GM10266 (cell line): ENCODE measurements around the gene NRDC.

Experiments
- DNase-seq: peaks from one replicate; pipeline ENCODE4 v3.0.0; 2012; ENCODE audit errors: extremely low spot score
- TF ChIP-seq, protein P1 (sequence below): IDR thresholded peaks from 2 replicates; pipeline ENCODE4 v1.5.1; 2012; ENCODE audit warnings: mild to moderate bottlenecking, low read depth; ENCODE audit not compliant: control insufficient read depth, insufficient read depth; ENCODE audit errors: missing control alignments

The NRDC gene

DNA sequence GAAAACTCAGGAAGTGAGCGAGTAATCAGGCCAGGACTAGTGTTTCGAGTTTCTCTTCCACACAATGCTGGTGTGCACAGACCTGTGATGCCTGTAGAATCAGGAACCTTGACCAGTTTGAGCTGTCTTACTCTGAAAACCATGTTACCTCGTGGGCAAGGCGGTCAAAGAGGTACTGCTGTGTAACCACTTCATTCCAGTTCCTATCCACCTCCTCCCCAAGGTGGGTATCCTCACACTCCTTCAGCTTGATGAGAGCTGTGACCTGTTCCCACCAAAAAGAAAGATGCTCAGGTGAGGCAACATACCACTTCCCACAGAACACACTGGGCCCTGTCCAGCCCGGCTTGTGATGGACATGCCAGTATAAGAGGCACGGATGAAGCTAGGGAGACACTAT, 88.1 kb downstream of the NRDC start:
- no peak for DNase-seq
- TF ChIP-seq, protein P1, sequence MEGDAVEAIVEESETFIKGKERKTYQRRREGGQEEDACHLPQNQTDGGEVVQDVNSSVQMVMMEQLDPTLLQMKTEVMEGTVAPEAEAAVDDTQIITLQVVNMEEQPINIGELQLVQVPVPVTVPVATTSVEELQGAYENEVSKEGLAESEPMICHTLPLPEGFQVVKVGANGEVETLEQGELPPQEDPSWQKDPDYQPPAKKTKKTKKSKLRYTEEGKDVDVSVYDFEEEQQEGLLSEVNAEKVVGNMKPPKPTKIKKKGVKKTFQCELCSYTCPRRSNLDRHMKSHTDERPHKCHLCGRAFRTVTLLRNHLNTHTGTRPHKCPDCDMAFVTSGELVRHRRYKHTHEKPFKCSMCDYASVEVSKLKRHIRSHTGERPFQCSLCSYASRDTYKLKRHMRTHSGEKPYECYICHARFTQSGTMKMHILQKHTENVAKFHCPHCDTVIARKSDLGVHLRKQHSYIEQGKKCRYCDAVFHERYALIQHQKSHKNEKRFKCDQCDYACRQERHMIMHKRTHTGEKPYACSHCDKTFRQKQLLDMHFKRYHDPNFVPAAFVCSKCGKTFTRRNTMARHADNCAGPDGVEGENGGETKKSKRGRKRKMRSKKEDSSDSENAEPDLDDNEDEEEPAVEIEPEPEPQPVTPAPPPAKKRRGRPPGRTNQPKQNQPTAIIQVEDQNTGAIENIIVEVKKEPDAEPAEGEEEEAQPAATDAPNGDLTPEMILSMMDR = no peak

DNA sequence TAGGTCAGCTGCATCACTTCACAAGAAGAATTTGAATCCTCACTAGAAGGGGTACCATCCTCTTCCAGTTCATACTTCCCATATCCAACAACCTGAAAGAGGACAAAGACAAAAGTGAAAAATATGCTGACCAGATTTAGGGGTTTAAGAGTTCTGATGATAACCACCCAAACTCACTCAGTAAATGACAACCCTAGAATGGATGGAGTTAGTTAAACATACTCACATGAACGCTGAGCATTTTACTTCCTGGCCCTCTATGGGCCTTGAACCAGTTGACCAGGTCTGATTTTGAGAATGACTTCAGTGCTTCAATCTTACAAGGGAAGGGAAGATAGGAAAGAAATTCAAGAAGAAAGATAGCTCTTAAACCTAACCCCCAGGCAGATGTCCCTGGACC, 89.2 kb downstream of the NRDC start:
- no peak for DNase-seq
- TF ChIP-seq, protein P1 = no peak

DNA sequence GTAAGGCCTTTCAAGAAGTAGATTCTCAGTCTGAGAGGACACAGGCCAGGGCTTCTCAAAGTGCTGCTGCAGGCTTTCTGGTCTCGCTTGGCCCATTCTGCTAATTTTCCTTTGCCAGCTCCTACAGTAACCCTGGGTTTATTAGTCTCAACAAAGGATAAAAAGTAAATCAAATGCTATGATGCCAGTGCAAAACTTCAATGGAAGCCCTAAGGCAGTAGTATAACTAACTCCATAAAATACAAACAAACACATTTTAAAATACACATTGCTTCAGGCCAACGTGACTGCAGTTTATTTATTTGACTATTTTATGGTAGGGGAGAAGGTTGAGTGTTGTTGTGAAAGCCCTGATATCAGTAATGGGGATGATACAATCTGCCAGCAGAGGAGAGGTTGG, 89.6 kb downstream of the NRDC start:
- TF ChIP-seq, protein P1 = no peak
- no peak for DNase-seq

DNA sequence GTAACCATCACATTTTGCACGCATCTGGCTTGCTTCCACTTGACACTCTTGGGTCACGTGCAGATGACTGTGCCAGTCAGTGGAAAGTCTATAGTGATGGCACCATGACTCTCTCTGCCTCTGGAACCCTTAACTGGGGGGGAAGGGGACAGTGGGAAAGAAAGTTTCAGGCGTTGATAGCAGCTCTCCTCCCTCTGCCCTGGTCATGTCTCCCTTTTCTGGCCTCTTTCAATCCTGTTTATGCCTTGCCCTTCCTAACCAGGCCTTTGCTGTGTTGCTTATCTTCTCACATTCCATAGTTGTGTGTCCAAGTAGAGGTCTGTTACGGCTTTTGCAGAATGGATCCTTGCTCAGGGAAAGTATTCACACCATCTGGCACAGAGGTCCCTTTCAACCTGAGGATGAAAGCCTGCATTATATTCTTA, 93.5 kb downstream of the NRDC start:
- DNase-seq = no peak
- TF ChIP-seq, protein P1 = no peak

DNA sequence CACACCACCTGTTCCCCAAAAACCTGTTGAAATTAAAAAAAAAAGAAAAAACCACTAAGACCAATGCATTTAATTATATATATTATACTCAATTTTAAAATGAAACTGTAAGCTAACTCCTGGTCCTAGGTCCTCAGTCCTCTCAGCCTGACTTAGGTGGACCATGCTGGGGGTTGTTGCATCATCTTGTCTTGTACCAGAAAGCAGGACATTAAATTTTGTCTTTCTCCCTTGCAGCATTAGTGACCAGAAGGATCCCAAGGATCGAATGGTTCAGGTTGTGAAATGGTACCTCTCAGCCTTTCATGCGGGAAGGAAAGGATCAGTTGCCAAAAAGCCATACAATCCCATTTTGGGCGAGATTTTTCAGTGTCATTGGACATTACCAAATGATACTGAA, 97.6 kb downstream of the NRDC start:
- TF ChIP-seq, protein P1 = no peak

DNA sequence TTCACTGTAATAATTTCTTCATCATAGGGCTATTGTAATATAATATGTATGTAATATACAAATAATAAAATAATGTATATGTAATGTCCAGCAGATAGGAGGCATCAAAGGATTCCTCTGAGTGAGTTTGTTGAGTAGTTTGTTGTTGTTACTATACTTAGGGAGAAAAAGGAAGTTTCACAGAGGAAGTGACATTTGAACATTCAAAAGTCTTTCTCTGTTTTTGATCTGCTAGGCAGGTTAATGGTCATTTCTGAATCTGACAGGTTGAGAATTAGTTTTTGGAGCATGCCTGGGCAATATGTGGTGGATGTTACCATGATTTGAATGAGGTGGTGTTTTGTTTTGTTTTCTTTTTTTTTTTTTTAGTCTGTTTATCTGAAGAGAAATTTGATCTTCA, 102.1 kb downstream of the NRDC start:
- DNase-seq = peak; percentile 14
- TF ChIP-seq, protein P1 = no peak

More for the DNA sequence above, 97.6 kb downstream of the NRDC start:
- no peak for DNase-seq

DNA sequence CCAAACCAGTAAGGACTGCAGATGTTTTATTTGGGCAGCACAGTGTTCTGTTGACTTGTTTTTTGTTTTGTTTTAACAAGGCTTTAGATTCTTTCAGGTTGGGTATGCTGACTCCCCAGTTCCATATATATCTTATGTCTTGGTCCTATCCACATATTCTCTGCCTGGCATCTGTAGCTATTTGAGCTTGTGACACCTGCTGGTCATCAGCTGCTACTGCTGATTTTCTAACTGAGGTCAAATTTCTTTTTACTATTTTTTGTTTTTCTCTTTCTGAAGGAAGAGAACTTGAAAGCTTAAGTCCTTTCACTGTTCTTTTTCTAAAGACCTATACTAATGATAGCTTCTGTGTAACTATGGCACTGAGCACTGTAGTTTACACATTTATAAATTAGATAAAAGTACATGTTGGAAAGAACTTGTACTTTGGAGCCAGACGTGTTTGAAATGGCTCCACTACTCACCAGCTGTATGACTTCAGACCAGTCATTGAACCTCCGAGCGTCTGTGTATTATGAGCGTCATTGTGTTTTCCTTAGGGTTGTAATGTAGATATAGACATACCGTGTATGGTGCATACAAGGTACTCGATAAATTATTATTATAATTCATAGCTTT, 109.4 kb downstream of the NRDC start:
- DNase-seq = peak; percentile 34
- TF ChIP-seq, protein P1 = peak; percentile 61
